Middle frontal gyrus (tissue), 1 donor: Measurements from ENCODE around the gene CENPQ.
A peak's percentile ranks its signal among the peaks of the same experiment; 100 is the strongest.
"Not testable (repeated sequence)": the region's sequence is repeated elsewhere in the genome, so short reads cannot be mapped to it uniquely, and the experiment has no call there.

Source experiments
- DNase-seq: peaks from one replicate; pipeline ENCODE4 v3.0.0-alpha.2; 2015; ENCODE audit warnings: low spot score; ENCODE audit errors: extremely low spot score

The CENPQ gene, protein sequence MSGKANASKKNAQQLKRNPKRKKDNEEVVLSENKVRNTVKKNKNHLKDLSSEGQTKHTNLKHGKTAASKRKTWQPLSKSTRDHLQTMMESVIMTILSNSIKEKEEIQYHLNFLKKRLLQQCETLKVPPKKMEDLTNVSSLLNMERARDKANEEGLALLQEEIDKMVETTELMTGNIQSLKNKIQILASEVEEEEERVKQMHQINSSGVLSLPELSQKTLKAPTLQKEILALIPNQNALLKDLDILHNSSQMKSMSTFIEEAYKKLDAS

DNA sequence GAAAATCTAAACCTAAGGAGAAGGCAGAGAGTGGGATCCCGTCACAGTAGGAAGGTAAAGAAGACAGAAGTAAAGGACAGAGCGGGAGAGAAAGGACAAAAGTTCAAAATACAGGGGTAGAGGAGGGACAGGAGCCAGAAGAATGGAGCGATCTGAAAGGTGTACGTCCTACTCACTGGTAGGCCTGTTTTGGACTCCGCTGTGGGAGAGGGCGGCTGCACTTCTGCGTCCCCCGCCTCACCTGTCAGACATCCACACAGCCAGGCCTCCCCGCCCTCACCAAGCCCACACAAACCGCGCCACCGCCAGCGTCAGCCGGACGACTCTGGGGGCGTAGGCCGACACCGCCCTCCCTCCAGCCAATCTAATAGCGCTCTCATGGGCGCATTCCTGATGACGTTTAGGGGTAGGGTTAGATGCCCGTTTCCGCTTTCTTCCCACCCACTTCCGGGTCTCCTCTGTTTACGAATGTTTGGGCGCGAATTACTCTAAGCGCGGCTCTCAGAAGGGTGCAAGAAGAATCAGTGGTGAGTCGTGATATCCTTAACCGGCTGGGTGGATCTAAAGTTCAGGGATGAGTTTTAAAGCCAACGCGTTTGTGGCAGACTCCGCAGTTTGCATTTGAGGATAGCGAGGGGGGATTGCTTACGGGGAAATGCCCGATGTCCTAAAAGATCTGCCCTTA is at the start of gene CENPQ, which contains the start of gene MMUT:
TSS of gene CENPQ (plus strand) at position 444 of the 685 bp plus-strand sequence. CDS start 6,807 bp downstream, outside the sequence.
TSS of gene MMUT (minus strand) at position 327 of the 685 bp plus-strand sequence. CDS start 3,787 bp downstream, outside the sequence.
- peak; percentile 87 for DNase-seq

- DNase-seq: no peak
These were observed 47.8 kb upstream of the CENPQ start for GRCh38 chr6:49415358-49415757.

- no peak for DNase-seq
These were observed 47.0 kb upstream of the CENPQ start for GRCh38 chr6:49416195-49416594.

DNA sequence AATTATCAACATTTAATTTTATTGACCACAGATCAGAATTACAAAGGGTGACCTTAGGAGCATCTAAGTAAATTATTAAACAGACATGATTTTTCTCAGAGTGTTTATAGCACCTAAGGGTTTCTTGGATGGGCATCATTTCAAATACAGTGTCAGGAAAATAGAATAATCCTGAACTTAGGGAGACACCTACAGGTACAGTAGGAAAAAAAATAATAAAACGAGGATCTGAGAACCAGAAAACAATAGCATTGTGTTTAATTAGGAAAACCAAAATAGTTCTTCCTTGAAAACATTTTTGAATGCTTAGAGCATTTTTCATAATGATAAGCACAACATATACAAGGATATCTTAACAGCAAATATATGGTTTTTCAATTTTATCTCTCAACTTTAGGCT is 39.4 kb upstream of the CENPQ start:
- no peak for DNase-seq

- no peak for DNase-seq
These were observed 33.0 kb upstream of the CENPQ start for GRCh38 chr6:49430187-49430586.

DNA sequence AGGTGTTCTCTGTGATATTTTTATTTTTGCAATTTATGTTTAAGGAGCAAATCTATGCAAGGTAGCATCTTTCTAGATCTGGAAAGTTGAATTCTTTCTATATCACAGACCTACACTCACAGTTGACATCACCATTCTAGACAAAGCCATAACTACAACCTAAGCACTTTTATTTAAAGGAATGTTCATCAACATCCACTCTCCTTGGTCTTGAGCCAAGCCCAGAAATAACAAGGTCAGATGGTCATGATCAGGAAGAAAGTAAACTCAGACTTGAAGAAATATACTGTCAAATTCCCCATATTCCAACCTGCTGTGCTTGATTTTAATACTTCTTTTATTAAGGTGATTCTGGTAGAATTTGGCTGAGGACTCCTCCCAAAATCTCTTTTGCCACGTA is 32.3 kb upstream of the CENPQ start:
- DNase-seq: no peak

- no peak for DNase-seq
These were observed 9.9 kb upstream of the CENPQ start for GRCh38 chr6:49453221-49453620.

- DNase-seq: no peak
These were observed 8.1 kb upstream of the CENPQ start for GRCh38 chr6:49454787-49455709.

DNA sequence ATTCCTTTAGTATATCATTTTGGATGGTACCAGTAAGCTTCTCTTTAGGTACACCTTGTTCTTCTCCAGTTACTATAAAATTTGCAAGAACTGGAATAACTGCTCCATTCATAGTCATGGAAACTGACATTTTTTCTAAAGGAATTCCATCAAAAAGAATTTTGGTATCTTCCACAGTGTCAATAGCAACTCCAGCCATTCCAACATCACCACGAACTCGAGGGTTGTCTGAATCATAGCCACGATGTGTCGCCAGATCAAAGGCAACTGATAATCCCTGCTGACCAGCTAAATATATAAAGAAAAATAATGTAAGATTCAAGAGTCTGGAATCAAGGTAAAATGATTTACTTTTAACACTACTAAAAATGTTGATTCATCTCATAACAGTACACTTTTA is 5.4 kb upstream of the CENPQ start:
- DNase-seq: no peak

- no peak for DNase-seq
These were observed 1.1 kb upstream of the CENPQ start for GRCh38 chr6:49462071-49462470.

DNA sequence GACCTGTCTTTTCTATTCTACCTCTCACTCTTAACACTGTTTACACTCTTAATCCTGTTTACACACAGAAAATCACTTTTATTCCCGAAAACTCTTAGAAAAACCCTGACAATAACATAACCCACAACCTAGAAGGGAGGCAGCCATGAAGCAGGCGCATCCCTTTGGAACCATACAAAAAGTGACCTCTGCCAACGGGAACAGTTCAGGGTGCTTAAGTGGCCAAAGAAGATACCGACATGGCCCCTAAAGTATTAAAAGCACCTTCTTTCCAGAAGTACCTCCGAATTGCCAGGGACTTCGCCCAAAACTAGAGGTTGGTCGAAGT is 607 bp upstream of the CENPQ start:
- no peak for DNase-seq

DNA sequence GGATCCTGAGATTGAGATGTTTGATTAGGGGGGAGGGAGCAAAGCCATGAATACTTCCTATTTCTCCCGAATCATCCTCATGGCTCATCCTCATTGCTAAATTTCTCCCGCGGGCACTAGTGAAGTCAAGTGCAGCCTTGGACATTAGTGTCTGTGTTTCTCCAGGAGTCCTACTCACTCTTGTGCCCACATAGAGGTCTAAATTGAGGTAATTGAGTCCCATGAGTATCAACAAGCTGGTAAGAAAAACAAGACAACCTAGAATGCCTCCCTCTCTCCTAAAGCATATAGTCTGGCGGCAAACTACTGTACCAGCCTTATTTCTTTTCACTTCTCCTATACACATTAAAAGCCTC is 420 bp downstream of the CENPQ start:
- DNase-seq: no peak

GRCh38 chr6:49464691-49465090 is 1.5 kb downstream of the CENPQ start:
- no peak for DNase-seq

DNA sequence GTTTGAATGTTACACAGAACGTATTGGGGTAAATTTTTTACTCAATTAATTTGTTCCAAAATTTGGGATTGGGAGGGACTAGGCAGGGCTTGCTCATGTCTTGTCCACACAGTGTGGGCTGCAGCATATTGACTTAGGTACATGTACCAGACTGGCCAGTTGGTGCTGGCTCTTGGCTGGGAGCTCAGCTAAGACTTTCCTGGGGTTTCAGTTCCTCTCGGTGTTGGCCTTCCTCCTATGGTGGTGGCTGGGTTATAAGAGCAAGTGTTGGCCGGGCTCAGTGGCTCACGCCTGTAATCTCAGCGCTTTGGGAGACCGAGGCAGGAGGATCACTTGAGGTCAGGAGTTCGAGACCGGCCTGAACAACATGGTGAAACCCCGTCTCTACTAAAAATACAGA is 4.9 kb downstream of the CENPQ start:
- DNase-seq: no peak

DNA sequence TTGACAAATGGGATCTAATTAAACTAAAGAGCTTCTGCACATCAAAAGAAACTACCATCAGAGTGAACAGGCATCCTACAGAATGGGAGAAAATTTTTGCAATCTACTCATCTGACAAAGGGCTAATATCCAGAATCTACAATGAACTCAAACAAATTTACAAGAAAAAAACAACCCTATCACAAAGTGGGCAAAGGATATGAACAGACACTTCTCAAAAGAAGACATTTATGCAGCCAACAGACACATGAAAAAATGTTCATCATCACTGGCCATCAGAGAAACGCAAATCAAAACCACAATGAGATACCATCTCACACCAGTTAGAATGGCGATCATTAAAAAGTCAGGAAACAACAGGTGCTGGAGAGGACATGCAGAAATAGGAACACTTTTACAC is 13.4 kb downstream of the CENPQ start:
- not testable (repeated sequence) for DNase-seq

DNA sequence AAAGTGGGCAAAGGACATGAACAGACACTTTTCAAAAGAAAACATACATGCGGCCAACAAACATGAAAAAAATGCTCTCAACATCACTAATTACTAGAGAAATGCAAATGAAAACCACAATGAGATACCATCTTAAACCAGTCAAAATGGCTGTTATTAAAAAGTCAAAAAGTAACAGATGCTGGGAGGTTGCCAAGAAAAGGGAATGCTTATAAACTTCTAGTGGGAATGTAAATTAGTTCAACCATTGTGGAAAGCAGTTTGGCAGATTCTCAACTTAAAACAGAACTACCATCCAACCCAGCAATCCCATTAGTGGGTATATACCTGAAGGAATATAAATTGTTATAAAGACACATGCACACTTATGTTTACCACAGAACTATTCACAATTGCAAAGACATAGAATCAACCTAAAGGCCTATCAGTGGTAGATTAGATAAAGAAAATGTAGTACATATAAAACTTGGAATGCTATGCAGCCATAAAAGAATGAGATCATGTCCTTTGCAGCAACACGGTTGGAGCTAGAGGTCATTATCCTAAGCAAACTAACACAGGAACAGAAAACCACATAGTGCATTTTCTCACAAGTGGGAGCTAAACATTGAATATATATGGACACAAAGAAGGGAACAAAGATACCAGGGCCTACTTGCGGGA is 16.3 kb downstream of the CENPQ start:
- no peak for DNase-seq

GRCh38 chr6:49481846-49482245 is 18.7 kb downstream of the CENPQ start:
- DNase-seq: not testable (repeated sequence)

- not testable (repeated sequence) for DNase-seq
These were observed 20.2 kb downstream of the CENPQ start for GRCh38 chr6:49483380-49483779.

- no peak for DNase-seq
These were observed 27.5 kb downstream of the CENPQ start for GRCh38 chr6:49490633-49491032.

GRCh38 chr6:49497304-49497703 is 34.1 kb downstream of the CENPQ start:
- no peak for DNase-seq

- DNase-seq: no peak
These were observed 36.0 kb downstream of the CENPQ start for GRCh38 chr6:49499126-49499525.

DNA sequence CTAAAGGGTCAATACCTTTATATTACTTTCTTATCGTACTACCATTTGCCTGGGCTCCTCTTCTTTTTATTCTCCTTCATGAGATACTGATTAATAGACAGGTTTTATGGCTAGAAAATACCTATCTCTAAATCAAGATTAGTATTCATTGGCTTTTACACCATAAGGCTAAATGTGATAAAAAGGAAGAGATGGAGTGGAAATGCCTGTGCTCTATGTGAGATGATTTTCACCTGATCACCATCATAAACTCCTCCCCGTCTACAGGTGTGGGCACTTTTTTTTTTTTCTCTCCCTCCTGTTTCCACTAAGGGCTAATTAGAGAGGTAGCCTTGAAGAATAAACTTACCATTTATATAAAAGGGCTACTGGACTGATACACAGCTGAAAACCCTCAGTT is 36.5 kb downstream of the CENPQ start, which contains the start of gene GLYATL3:
TSS of gene GLYATL3 (plus strand) at position 301 of the 400 bp plus-strand sequence. CDS start 12,068 bp downstream, outside the sequence.
- no peak for DNase-seq
